T-helper 22 cell (primary cell): ENCODE results near the gene KLF1.
A peak's percentile ranks its signal among the peaks of the same experiment; 100 is the strongest.
"Not testable (repeated sequence)": the region's sequence is repeated elsewhere in the genome, so short reads cannot be mapped to it uniquely, and the experiment has no call there.

Experiments
- DNase-seq: peaks from one replicate; pipeline ENCODE4 v3.0.0-alpha.2; 2020; ENCODE audit warnings: low read depth

KLF1 gene

GRCh38 chr19:12886969-12887747 is at the start of gene KLF1:
Gene KLF1 (minus strand): TSS chr19:12887201. CDS start chr19:12887140, 61 bp downstream.
- no peak for DNase-seq

DNA sequence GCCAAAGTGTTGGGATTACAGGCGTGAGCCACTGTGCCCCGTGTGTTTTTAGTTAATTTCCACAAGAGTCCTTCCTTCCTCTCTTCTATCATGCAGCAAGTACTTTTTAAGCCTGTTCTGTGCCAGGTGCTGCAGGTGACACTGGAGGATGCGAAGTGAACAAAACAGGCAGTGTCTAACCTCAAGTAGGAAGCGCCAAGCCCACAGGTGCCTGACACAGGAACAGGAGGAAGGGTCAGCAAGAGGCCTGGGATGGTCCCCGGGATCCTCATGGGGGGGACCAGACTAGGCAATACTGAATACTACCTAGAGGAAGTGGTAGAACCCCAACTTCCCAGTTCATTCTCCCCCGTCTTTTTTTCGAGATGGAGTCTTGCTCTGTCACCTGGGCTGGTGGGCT is 49.6 kb upstream of the KLF1 start:
- no peak for DNase-seq

DNA sequence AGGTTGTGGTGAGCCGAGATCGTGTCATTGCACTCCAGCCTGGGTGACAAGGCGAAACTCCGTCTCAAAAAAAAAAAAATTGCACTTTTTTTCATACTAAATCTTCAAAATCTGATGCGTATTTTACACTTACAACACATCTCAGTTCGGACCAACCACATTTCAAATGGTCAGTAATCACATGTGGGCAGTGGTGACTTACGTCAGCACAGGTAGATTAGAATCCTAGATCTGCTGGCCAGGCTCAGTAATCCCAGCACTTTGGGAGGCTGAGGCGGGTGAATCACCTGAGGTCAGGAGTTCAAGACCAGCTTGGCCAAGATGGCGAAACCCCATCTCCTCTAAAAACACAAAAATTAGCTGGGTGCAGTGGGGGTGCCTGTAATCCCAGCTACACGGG is 48.1 kb upstream of the KLF1 start:
- DNase-seq = no peak

DNA sequence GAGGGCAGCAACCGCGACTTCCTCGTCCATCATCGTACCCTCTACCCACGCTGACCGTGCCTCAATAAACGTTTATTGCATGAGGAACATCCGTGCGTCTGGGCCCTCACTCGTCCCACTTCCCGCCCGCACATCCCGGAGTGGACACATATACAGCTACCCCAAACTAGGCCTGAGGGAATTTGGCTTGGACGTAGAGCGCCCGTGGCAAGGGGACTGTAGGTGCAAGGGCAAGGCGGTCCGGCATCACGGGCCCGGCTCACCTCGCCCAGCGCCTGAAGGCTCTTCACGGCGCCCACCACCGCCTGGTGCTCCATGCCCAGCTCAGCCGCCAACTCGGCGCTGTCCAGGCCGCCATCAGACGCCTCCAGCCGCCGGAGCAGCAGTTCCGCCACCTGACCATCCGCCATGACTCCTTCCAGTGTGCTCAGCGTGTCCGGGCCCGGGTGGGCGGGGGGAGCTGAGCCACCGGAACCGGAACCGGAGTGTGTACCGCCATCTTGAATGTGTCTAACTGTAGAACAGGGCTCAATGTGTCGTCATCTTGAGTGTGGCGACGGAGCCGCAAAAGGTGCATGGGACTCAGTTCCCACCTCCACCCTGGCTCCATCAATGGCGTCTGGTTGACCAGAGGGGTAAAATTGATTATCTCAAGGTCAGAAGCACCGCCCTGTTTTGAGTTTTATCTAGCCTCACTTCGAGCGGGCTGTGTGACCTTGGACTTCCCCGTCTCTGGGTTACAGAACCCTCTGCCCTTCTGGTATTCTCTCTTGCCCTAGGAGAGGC is 46.5 kb upstream of the KLF1 start, which contains the start of gene FARSA:
TSS of gene FARSA (minus strand) at position 425 of the 786 bp plus-strand sequence. CDS start at position 410, 15 bp downstream.
- peak; percentile 84 for DNase-seq

DNA sequence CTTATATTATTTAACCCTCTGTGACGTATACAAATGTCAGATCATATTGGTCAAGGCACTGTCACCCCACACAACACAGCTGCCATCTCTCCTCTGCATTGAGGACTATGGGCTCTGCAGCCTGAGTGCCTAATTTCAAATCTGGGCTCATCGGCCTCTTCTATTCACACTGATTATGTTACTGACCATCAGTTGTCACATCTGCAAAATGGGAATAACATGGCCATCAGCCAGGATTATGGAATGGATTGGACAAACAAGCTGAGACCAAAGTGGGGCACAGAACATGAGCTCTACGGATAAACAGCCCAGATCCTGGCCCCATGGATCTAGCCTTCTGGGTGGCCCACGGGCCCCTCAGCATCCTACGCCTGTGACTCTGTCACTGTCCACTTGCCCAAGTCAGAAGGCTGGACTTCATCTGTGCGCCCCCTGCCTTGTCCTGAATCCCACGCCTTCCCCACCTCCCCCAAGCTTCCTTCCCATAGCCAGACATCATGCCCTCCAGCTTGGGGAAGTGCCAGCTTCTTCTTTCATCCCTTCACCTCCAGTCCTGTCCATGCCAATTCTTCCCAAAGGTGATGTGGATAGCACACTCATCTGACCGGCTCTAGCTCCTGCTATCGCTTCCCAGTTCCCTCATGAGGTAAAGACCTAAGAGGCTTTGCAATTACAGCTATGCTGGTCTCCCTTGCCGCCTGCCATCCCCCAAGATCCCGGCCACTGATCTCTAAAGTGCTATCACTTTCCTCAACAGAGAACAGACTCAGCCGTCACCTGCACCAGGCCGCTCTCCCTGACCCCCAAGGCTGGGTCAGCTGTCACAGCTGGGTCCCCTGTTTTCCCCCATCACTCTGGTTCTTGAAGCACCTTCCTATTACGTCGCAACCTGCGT is 45.6 kb upstream of the KLF1 start:
- no peak for DNase-seq

GRCh38 chr19:12930002-12930645 is 43.1 kb upstream of the KLF1 start:
- no peak for DNase-seq

DNA sequence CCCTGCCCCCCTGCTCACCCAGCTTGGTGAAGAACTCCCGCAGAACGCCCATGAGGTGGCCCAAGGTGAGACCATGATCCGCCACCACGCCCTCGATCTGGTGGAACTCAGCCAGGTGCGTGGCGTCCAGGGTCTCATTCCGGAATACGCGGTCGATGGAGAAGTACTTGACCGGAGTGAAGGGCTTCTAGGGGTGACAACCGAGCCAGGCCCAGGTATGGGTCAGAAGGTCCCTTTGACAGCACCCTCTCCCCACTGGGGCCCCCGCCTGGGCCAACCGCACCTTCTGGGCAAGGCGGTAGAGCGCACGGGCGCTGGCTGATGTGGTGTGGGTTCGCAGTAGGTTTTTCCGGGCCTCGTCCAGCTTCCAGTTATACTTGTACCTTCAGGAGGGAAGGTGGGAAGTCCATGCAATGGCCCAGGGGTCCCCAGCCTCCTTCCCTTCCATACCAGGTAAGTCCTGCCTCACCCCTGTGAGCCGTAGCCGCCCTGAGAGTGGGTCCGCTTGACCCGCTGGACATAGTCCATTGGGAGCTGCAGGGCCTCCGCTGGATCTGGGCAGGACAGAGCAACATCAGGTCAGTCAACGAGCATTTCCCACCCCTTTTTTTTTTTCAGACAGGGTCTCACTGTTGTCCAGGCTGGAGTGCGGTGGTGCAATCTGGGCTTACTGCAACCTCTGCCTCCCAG is 37.8 kb upstream of the KLF1 start:
- no peak for DNase-seq

DNA sequence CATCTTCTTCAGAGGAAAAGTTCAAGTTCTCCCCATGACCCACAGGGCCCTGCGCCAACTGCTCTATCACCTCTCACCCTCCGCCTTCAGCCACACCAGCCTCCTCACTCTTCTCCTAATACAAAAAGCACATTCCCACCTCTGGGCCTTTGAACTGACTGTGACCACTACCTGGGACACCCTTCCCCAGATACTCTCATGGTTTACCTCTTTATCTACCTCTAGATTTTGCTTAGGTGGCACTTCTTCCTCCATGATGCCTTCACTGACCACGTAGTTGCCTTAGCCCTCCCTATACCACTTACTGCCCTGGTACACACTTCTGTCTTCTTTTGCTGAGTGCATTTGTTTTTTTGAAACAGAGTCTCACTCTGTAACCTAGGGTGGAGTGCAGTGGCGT is 36.0 kb upstream of the KLF1 start:
- DNase-seq = no peak

- DNase-seq = no peak
Measured at GRCh38 chr19:12921047-12921446, 34.0 kb upstream of the KLF1 start.

DNA sequence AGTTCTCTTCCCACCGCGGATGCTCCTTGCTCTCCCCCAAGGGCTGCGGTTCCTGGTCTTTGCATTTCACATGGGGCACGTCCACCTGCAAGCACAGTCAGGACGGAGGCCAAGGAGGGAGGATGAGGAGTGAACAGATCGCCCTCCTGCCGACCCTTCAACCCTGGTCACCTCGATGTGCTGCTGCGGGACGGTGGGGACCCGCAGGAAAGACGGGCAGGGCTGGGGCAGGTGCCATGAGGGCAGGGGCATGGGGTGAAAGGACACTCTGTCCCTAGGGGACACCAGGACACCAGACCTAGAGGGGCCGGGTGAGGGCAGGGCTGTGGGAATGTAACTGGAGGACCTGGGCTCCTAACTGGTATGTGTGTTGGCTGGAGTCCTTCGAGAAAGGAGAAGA is 31.3 kb upstream of the KLF1 start:
- no peak for DNase-seq

DNA sequence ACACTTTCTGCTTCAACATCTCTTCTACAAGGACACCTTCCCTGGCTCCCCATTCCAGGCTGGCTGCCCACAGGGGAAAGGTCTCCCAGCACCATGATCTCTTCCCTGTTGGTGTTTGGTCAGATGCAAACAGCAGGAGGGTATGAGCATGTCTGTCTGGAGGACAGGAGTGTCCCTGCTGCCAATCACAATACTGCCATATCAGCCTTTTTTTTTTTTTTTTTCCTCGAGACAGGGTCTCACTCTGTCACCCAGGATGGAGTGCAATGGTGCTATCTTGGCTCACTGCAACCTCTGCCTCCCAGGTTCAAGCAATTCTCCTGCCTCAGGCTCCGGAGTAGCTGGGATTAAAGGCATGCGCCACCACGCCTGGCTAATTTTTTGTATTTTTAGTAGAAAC is 28.9 kb upstream of the KLF1 start:
- not testable (repeated sequence) for DNase-seq

GRCh38 chr19:12913851-12914690 is 27.1 kb upstream of the KLF1 start:
- DNase-seq = no peak

DNA sequence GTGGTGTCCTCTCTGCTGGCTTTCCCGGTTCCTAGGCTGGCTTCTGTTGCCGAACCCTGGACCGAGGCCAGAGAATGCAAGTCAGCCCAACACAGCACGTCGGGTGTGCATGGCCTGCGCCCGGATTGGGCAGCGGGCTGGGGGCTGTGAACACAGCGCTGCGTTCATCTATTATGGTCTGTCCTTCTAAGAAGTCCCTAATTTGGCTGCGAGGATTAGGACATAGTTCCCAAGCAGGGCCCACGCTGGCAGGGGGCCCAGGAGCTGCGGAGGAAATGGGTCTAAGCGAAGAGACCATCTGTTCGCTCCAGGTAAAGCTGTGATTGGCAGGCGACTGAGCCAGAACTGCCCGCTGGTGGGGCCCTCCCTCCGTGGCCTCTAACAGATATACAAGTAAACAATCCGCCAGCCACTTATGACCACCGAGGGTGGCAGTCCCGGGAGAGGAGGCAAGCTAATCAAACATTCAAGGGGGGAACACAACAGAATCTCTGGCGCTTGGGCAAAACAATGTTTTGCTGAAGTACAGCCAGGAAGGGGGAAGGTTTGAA is 26.1 kb upstream of the KLF1 start:
- no peak for DNase-seq

DNA sequence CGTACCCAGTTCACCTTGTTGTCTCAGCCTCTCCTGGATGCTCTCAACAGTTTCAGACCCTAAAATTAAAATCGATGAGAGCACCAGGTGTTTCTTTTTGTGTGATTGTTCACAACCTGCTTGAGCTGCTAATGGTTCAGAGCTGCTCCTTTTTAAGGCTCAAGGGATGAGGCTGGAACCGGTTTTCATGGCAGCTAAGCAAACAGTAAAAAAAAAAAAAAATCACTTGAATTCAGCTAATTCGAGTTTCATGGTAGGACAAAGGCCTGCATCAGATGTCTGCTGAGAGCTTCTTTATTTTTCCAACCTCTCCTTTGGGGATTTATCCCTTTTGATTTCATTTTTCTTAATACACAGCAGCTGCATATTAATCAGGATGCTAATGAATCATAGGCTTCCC is 25.6 kb upstream of the KLF1 start:
- no peak for DNase-seq

- no peak for DNase-seq
Measured at GRCh38 chr19:12907166-12907565, 20.2 kb upstream of the KLF1 start.

DNA sequence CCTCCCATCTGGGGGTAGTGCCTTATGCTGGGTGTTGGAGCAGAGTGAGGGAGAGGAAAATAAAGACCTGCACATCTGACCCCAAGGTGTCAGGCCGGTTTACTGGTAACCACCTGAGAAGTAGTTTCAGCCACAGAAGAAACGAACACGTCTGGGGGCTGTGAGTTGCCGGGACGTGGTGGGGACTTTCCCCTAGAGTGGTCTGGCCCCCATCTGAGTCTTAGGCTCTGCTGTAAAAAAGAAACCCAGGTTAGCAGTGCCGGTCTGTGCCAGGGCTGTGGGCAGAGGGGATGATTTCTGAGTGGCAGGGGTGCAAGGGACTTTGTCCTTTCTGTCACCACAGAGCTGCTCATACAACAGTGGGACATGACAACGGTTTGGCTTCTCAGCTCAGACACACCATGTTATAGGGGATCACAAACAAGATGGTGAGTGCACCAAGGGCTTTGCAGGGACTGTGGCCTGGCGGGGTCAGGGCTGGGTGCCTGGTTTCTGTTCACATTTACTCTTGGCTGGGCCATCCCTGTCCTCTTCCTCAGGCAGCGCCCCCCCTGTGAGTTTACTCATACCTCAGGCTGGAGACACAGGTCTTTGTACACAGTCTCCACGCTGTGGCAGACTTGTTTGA is 13.0 kb upstream of the KLF1 start:
- DNase-seq = no peak

- DNase-seq = no peak
Measured at GRCh38 chr19:12896460-12896859, 9.5 kb upstream of the KLF1 start.

- no peak for DNase-seq
Measured at GRCh38 chr19:12893582-12893981, 6.6 kb upstream of the KLF1 start.

- DNase-seq = no peak
Measured at GRCh38 chr19:12891553-12892021, 4.6 kb upstream of the KLF1 start.
